ENCODE measurements around the gene PPP2R5D.

Gene PPP2R5D

DNA sequence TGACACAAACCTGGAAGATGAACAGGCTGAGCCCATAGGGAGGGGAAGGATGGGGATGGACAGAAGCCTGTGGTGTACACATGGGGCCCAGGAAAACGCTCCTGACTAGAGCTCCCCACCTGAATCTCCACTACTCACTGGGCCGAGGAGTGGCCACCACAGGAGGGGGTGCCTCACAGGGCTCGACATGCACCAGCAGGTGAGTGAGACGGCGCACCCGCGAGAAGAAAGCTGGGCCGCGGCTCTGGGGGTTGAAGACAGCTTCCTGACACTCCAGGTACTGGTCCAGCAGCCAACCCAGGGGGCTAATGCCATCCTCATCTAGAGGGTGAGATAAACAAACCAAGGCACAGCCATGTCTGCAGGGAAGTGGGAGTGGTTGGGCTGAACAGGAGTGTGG, 58.9 kb downstream of the PPP2R5D start:
- no peak overlapping the region for H2AK5ac ChIP-seq (ENCODE audit: low read length)
- H3K4me1 ChIP-seq (ENCODE audit: control insufficient read depth, low read depth, low read length), result no peaks in the 10 kb centered on the region
- no peak overlapping the region for H3K9ac ChIP-seq (ENCODE audit: low read length)
- H3K56ac ChIP-seq (ENCODE audit: low read length), result no peak overlapping the region
- H4K8ac ChIP-seq (ENCODE audit: low read depth, low read length), result no peak overlapping the region
- H3K79me1 ChIP-seq (ENCODE audit: low read length), result no peaks in the 10 kb centered on the region
- no peak overlapping the region for H3K4ac ChIP-seq (ENCODE audit: low read depth, low read length)
- H2BK120ac ChIP-seq (ENCODE audit: low read depth, low read length), result no peak overlapping the region
- no CpG with 5 or more reads among the region's 9 CpGs for WGBS (ENCODE audit: extremely low coverage, insufficient coverage, low lambda C conversion rate)
- DNase-seq, result no peak
- H4K5ac ChIP-seq (ENCODE audit: low read length), result no peak overlapping the region
- no peak overlapping the region for H3K4me2 ChIP-seq (ENCODE audit: low read length)
- no peaks in the 10 kb centered on the region for H3K79me2 ChIP-seq (ENCODE audit: control insufficient read depth, insufficient read depth, low read length)
- no peak overlapping the region for H3K27ac ChIP-seq (ENCODE audit: low read depth, low read length)
- H2BK5ac ChIP-seq (ENCODE audit: low read length), result no peak overlapping the region
- H3K27me3 ChIP-seq (ENCODE audit: insufficient read depth, low read length, poor library complexity), result no peaks in the 10 kb centered on the region
- no peak overlapping the region for H3K23ac ChIP-seq (ENCODE audit: low read length)
- no peak overlapping the region for H2BK15ac ChIP-seq (replicated peaks; ENCODE audit: low read depth)
- no peak overlapping the region for H3K18ac ChIP-seq (ENCODE audit: low read length)
- H3K36me3 ChIP-seq (ENCODE audit: control insufficient read depth, insufficient read depth, low read length), result peaks cover 5% of the 10 kb centered on the region
- H3K4me3 ChIP-seq (ENCODE audit: low read length), result no peak overlapping the region

- H3K4ac ChIP-seq (ENCODE audit: low read depth, low read length), result no peak overlapping the region
- no peaks in the 10 kb centered on the region for H3K79me2 ChIP-seq (ENCODE audit: control insufficient read depth, insufficient read depth, low read length)
- peaks cover 3% of the 10 kb centered on the region for H3K36me3 ChIP-seq (ENCODE audit: control insufficient read depth, insufficient read depth, low read length)
- H3K56ac ChIP-seq (ENCODE audit: low read length), result no peak overlapping the region
- no CpG with 5 or more reads among the region's 11 CpGs for WGBS (ENCODE audit: extremely low coverage, insufficient coverage, low lambda C conversion rate)
- no peak overlapping the region for H3K4me2 ChIP-seq (ENCODE audit: low read length)
- no peak overlapping the region for H3K27ac ChIP-seq (ENCODE audit: low read depth, low read length)
- no peak overlapping the region for H3K23ac ChIP-seq (ENCODE audit: low read length)
- no peak overlapping the region for H4K5ac ChIP-seq (ENCODE audit: low read length)
- no peak overlapping the region for H3K4me3 ChIP-seq (ENCODE audit: low read length)
- H3K18ac ChIP-seq (ENCODE audit: low read length), result no peak overlapping the region
- H4K8ac ChIP-seq (ENCODE audit: low read depth, low read length), result no peak overlapping the region
- no peak overlapping the region for H2AK5ac ChIP-seq (ENCODE audit: low read length)
- no peaks in the 10 kb centered on the region for H3K27me3 ChIP-seq (ENCODE audit: insufficient read depth, low read length, poor library complexity)
- no peaks in the 10 kb centered on the region for H3K79me1 ChIP-seq (ENCODE audit: low read length)
- DNase-seq, result no peak
- no peaks in the 10 kb centered on the region for H3K4me1 ChIP-seq (ENCODE audit: control insufficient read depth, low read depth, low read length)
- H2BK120ac ChIP-seq (ENCODE audit: low read depth, low read length), result no peak overlapping the region
- no peak overlapping the region for H2BK5ac ChIP-seq (ENCODE audit: low read length)
- H2BK15ac ChIP-seq (replicated peaks; ENCODE audit: low read depth), result no peak overlapping the region
- H3K9ac ChIP-seq (ENCODE audit: low read length), result no peak overlapping the region
Measured at GRCh38 chr6:43045371-43045930, 61.1 kb downstream of the PPP2R5D start.

GRCh38 chr6:43047998-43048397, 63.6 kb downstream of the PPP2R5D start:
- Histone ChIP-seq H3K18ac (ENCODE audit: low read length) (no peak overlapping the region), H3K36me3 (ENCODE audit: control insufficient read depth, insufficient read depth, low read length) (peaks cover 3% of the 10 kb centered on the region), H4K8ac (ENCODE audit: low read depth, low read length) (no peak overlapping the region), H3K79me1 (ENCODE audit: low read length) (peaks cover 11% of the 10 kb centered on the region), H3K4me2 (ENCODE audit: low read length) (no peak overlapping the region), H2AK5ac (ENCODE audit: low read length) (no peak overlapping the region), H3K27ac (ENCODE audit: low read depth, low read length) (no peak overlapping the region), H3K9ac (ENCODE audit: low read length) (no peak overlapping the region), H3K4ac (ENCODE audit: low read depth, low read length) (no peak overlapping the region), H3K4me1 (ENCODE audit: control insufficient read depth, low read depth, low read length) (peaks cover 4% of the 10 kb centered on the region), H2BK5ac (ENCODE audit: low read length) (no peak overlapping the region), H2BK15ac (replicated peaks; ENCODE audit: low read depth) (no peak overlapping the region), H3K23ac (ENCODE audit: low read length) (no peak overlapping the region), H3K79me2 (ENCODE audit: control insufficient read depth, insufficient read depth, low read length) (peaks cover 3% of the 10 kb centered on the region), H3K27me3 (ENCODE audit: insufficient read depth, low read length, poor library complexity) (no peaks in the 10 kb centered on the region), H3K56ac (ENCODE audit: low read length) (no peak overlapping the region), H4K5ac (ENCODE audit: low read length) (no peak overlapping the region), H2BK120ac (ENCODE audit: low read depth, low read length) (no peak overlapping the region), H3K4me3 (ENCODE audit: low read length) (no peak overlapping the region)
- WGBS (ENCODE audit: extremely low coverage, insufficient coverage, low lambda C conversion rate), result no CpG with 5 or more reads among the region's 7 CpGs
- no peak for DNase-seq

- DNase-seq, result no peak
- H3K79me1 ChIP-seq (ENCODE audit: low read length), result peaks cover 12% of the 10 kb centered on the region
- H4K5ac ChIP-seq (ENCODE audit: low read length), result no peak overlapping the region
- H3K18ac ChIP-seq (ENCODE audit: low read length), result no peak overlapping the region
- H2BK5ac ChIP-seq (ENCODE audit: low read length), result no peak overlapping the region
- H3K9ac ChIP-seq (ENCODE audit: low read length), result peak overlapping the region; percentile 32
- no peak overlapping the region for H3K23ac ChIP-seq (ENCODE audit: low read length)
- H2BK120ac ChIP-seq (ENCODE audit: low read depth, low read length), result no peak overlapping the region
- no peak overlapping the region for H3K4me2 ChIP-seq (ENCODE audit: low read length)
- no peak overlapping the region for H3K4me3 ChIP-seq (ENCODE audit: low read length)
- H3K27ac ChIP-seq (ENCODE audit: low read depth, low read length), result no peak overlapping the region
- H3K36me3 ChIP-seq (ENCODE audit: control insufficient read depth, insufficient read depth, low read length), result peaks cover 3% of the 10 kb centered on the region
- H3K56ac ChIP-seq (ENCODE audit: low read length), result peak overlapping the region; percentile 27
- no peak overlapping the region for H4K8ac ChIP-seq (ENCODE audit: low read depth, low read length)
- peaks cover 4% of the 10 kb centered on the region for H3K4me1 ChIP-seq (ENCODE audit: control insufficient read depth, low read depth, low read length)
- H2AK5ac ChIP-seq (ENCODE audit: low read length), result no peak overlapping the region
- H3K4ac ChIP-seq (ENCODE audit: low read depth, low read length), result no peak overlapping the region
- H2BK15ac ChIP-seq (replicated peaks; ENCODE audit: low read depth), result no peak overlapping the region
- peaks cover 3% of the 10 kb centered on the region for H3K79me2 ChIP-seq (ENCODE audit: control insufficient read depth, insufficient read depth, low read length)
- no peaks in the 10 kb centered on the region for H3K27me3 ChIP-seq (ENCODE audit: insufficient read depth, low read length, poor library complexity)
- no CpG with 5 or more reads among the region's 17 CpGs for WGBS (ENCODE audit: extremely low coverage, insufficient coverage, low lambda C conversion rate)
Measured at GRCh38 chr6:43050981-43051380, 66.6 kb downstream of the PPP2R5D start.

- H3K23ac ChIP-seq (ENCODE audit: low read length), result peak overlapping the region; percentile 55
- no peak overlapping the region for H3K4me3 ChIP-seq (ENCODE audit: low read length)
- no peak overlapping the region for H3K27ac ChIP-seq (ENCODE audit: low read depth, low read length)
- H3K4me2 ChIP-seq (ENCODE audit: low read length), result no peak overlapping the region
- no peak overlapping the region for H3K18ac ChIP-seq (ENCODE audit: low read length)
- DNase-seq, result no peak
- H3K79me2 ChIP-seq (ENCODE audit: control insufficient read depth, insufficient read depth, low read length), result peaks cover 3% of the 10 kb centered on the region
- H4K5ac ChIP-seq (ENCODE audit: low read length), result no peak overlapping the region
- H4K8ac ChIP-seq (ENCODE audit: low read depth, low read length), result no peak overlapping the region
- no peaks in the 10 kb centered on the region for H3K27me3 ChIP-seq (ENCODE audit: insufficient read depth, low read length, poor library complexity)
- H3K36me3 ChIP-seq (ENCODE audit: control insufficient read depth, insufficient read depth, low read length), result peaks cover 2% of the 10 kb centered on the region
- no CpG with 5 or more reads among the region's 19 CpGs for WGBS (ENCODE audit: extremely low coverage, insufficient coverage, low lambda C conversion rate)
- H3K9ac ChIP-seq (ENCODE audit: low read length), result peak overlapping the region; percentile 98
- H2AK5ac ChIP-seq (ENCODE audit: low read length), result peak overlapping the region; percentile 11
- H2BK120ac ChIP-seq (ENCODE audit: low read depth, low read length), result no peak overlapping the region
- peaks cover 12% of the 10 kb centered on the region for H3K79me1 ChIP-seq (ENCODE audit: low read length)
- H3K4me1 ChIP-seq (ENCODE audit: control insufficient read depth, low read depth, low read length), result peaks cover 4% of the 10 kb centered on the region
- peak overlapping the region; percentile 94 for H3K56ac ChIP-seq (ENCODE audit: low read length)
- H3K4ac ChIP-seq (ENCODE audit: low read depth, low read length), result no peak overlapping the region
- H2BK5ac ChIP-seq (ENCODE audit: low read length), result no peak overlapping the region
- H2BK15ac ChIP-seq (replicated peaks; ENCODE audit: low read depth), result no peak overlapping the region
Measured at GRCh38 chr6:43052225-43052841, 68.0 kb downstream of the PPP2R5D start.
